ENCODE results near the gene STIM2. TPM values are rescaled to one million over a fixed set of nuclear protein-coding genes. Genes with fewer than 3 reads are reported as not detected.
A peak's percentile ranks its signal among the peaks of the same experiment; 100 is the strongest.

The STIM2 gene
- total and polyA plus RNA-seq, 9 of the 15 experiments (the other 6 are each of a cell fraction or from before 2014, with no cell fraction given): 7.2 to 26.8 (median 15.4) TPM

DNA sequence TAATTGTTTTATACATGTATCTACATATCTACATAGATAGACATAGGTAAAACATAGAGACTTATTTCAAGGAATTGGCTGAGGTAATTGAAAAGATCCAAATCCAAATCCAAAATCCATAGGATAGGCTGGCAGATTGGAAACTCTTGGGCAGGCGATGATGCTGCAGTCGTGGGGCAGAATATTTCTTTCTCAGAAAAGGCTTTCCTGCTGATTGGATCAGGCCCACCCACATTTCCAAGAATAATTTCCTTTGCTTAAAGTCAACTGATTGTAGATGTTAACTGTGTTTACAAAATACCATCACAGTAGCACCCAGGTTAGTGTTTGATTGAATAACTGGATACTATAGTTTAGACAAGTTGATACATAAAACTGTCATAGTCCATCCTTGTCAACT, 27.2 kb downstream of the STIM2 start:
- BruUV-seq (replicated peaks): no TSS peak
- WGBS (ENCODE audit: insufficient coverage, low coverage, missing lambda C conversion rate): 34% methylated on average over 2 of the region's 2 CpGs
- no peaks in the 10 kb centered on the region for H3K27me3 ChIP-seq (ENCODE audit: control insufficient read depth in 2 of 2, insufficient read depth in 2 of 2, low read length in 2 of 2)
- no peak overlapping the region for H3K9ac ChIP-seq (ENCODE audit: insufficient read depth in 1 of 2, low read depth in 2 of 2, low read length in 2 of 2)
- DNase-seq (ENCODE audit: extremely low read depth in 1 of 4, low spot score in 3 of 4): no peak
- ChIA-PET POLR2A (interaction anchor here (0.7 kb wide), 1 partner anchor 505 kb away, joined by 3 read pairs; no protein-coding TSS in a partner anchor), CTCF (ENCODE audit: low intra/inter-chr PET ratio) (no interaction called here)
- H3K9me1 ChIP-seq (ENCODE audit: control insufficient read depth, insufficient read depth, low read length): no peaks in the 10 kb centered on the region
- H3K4me3 ChIP-seq: no peak overlapping the region
- H3K36me3 ChIP-seq (ENCODE audit: control insufficient read depth, insufficient read depth, low read length): no peaks in the 10 kb centered on the region
- no peak overlapping the region for H3K27ac ChIP-seq (ENCODE audit: extremely low read depth, low read depth, low read length)
- H3K4me2 ChIP-seq (ENCODE audit: insufficient read depth, low read length): no peak overlapping the region
- in situ Hi-C loops (cut with MboI): no loop called here
- no peak overlapping the region for H2AFZ ChIP-seq (ENCODE audit: low read depth, low read length)
- intact Hi-C loops (cut with micrococcal nuclease): no loop called here
- FAIRE-seq: no peak
- peaks cover 12% of the 10 kb centered on the region; the same call in 2 of the 3 replicates for H3K79me2 ChIP-seq (ENCODE audit: control insufficient read depth, insufficient read depth, low read length)
- TF ChIP-seq RCOR1 (IDR thresholded peaks at IDR 0.05; ENCODE audit: borderline replicate concordance in 1 of 2, low read depth in 2 of 2, low read length in 2 of 2): 0 out of 4 replicates have a peak, but pooled peaks of 1 of the 2 experiments have one; percentile 21
- TF ChIP-seq EGR1 (conservative IDR thresholded peaks at IDR 0.05): 0 out of 2 replicates have a peak, but pooled peaks have one; percentile 5
- TF ChIP-seq ZNF785 (CRISPR knock-in tag; IDR thresholded peaks at IDR 0.05): no peak
- no peak for TF ChIP-seq CHCHD3 (CRISPR knock-in tag; IDR thresholded peaks at IDR 0.05)
- no peaks in the 10 kb centered on the region; the same call in 1 of the 2 replicates for H3K9me3 ChIP-seq (replicated peaks; ENCODE audit: control insufficient read depth, insufficient read depth, low read depth, low read length)
- peaks cover 0 to 12% of the 10 kb centered on the region in 2 experiments; a peak in 2 of 5 replicates for H3K4me1 ChIP-seq (replicated peaks in 1 of 2; ENCODE audit: control insufficient read depth in 2 of 2, insufficient read depth in 2 of 2, low read length in 2 of 2)
- H4K20me1 ChIP-seq (replicated peaks; ENCODE audit: control insufficient read depth, insufficient read depth, low read length): no peaks in the 10 kb centered on the region
- no peak for ATAC-seq

DNA sequence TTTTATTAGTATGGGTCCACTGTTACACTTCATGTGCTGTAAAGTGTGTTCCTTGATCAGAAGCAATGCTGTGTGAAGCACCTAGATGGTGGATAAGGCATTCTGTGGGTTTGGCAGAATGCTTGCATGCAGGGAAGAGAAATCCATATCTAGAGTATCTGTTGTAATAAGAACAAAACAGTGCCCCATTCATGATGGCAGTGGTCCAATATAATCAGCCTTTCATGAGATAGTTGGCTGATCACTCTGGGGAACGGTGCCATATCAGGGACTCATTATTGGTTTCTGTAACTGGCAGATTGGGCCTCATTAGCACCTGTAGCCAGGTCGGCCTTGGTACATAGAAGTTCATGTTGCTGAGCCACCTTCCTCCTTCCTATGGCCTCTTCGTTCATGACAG, 28.7 kb downstream of the STIM2 start:
- Histone ChIP-seq H3K27ac (ENCODE audit: extremely low read depth, low read depth, low read length) (no peak overlapping the region), H3K4me3 (no peak overlapping the region), H4K20me1 (replicated peaks; ENCODE audit: control insufficient read depth, insufficient read depth, low read length) (no peaks in the 10 kb centered on the region), H3K27me3 (ENCODE audit: control insufficient read depth in 2 of 2, insufficient read depth in 2 of 2, low read length in 2 of 2) (no peaks in the 10 kb centered on the region), H2AFZ (ENCODE audit: low read depth, low read length) (no peak overlapping the region), H3K9me3 (replicated peaks; ENCODE audit: control insufficient read depth, insufficient read depth, low read depth, low read length) (no peaks in the 10 kb centered on the region; the same call in 1 of the 2 replicates), H3K4me2 (ENCODE audit: insufficient read depth, low read length) (no peak overlapping the region), H3K79me2 (ENCODE audit: control insufficient read depth, insufficient read depth, low read length) (peaks cover 9% of the 10 kb centered on the region; the same call in 1 of the 3 replicates), H3K9ac (ENCODE audit: insufficient read depth in 1 of 2, low read depth in 2 of 2, low read length in 2 of 2) (no peak overlapping the region), H3K9me1 (ENCODE audit: control insufficient read depth, insufficient read depth, low read length) (no peaks in the 10 kb centered on the region), H3K36me3 (ENCODE audit: control insufficient read depth, insufficient read depth, low read length) (no peaks in the 10 kb centered on the region), H3K4me1 (replicated peaks in 1 of 2; ENCODE audit: control insufficient read depth in 2 of 2, insufficient read depth in 2 of 2, low read length in 2 of 2) (peaks cover 0 to 12% of the 10 kb centered on the region in 2 experiments; a peak in 2 of 5 replicates)
- ChIA-PET POLR2A (no interaction called here), CTCF (ENCODE audit: low intra/inter-chr PET ratio) (no interaction called here)
- no TSS peak for BruUV-seq (replicated peaks)
- ATAC-seq: no peak
- no peak for FAIRE-seq
- in situ Hi-C loops (cut with MboI) (no loop called here), intact Hi-C loops (cut with micrococcal nuclease) (no loop called here)
- DNase-seq (ENCODE audit: extremely low read depth in 1 of 4, low spot score in 3 of 4): no peak
- WGBS (ENCODE audit: insufficient coverage, low coverage, missing lambda C conversion rate): 62% methylated on average over 3 of the region's 3 CpGs
- TF ChIP-seq NR2F6 (CRISPR knock-in tag; IDR thresholded peaks at IDR 0.05) (no peak), SOX6 (IDR thresholded peaks at IDR 0.05) (no peak), BRF1 (IDR thresholded peaks at IDR 0.05; ENCODE audit: borderline replicate concordance, extremely low read depth, insufficient read length) (no peak), ZMIZ1 (IDR thresholded peaks at IDR 0.05; ENCODE audit: low read depth in 2 of 2, low read length in 2 of 2) (no peak), TAF9B (IDR thresholded peaks at IDR 0.05; ENCODE audit: partially characterized antibody) (no peak), ETV5 (CRISPR knock-in tag; IDR thresholded peaks at IDR 0.05; ENCODE audit: low read depth) (no peak), PML (IDR thresholded peaks at IDR 0.05; ENCODE audit: low read length) (no peak), PTTG1 (tag; IDR thresholded peaks at IDR 0.05; ENCODE audit: low read depth) (no peak), ZNF561 (CRISPR knock-in tag; conservative IDR thresholded peaks at IDR 0.05) (no peak)

Data from K562 (cell line).